ENCODE results near the gene SPRING1. TPM values are rescaled to one million over a fixed set of nuclear protein-coding genes. Genes with fewer than 3 reads are reported as not detected.

The SPRING1 gene
- total RNA-seq, 4 donors from 2014 or later: 22.3 to 40.3 (median 35.1) TPM

DNA sequence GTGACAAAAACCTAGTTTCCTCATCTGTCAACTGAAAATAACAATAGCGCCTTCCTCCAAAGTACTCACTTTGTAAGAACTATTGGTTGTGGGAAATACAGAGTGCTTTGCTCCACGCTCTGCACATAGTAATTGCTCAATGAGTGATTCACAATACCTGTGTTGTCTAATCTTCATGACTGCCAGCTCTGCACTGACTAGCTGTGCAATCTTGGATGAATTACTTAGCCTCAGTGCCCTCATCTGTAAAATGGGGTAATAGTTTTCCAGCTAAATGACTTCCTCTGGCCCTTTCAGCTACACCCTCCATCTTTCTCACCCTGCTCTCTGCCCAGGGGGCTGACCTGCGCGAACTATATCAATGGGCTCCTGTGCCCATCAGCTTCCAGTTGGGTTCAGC lies 43.1 kb upstream of the SPRING1 start:
- intact Hi-C loops (cut with DNase I; ENCODE audit: low total_unique reads): no loop called here
- TF ChIP-seq, protein P1, sequence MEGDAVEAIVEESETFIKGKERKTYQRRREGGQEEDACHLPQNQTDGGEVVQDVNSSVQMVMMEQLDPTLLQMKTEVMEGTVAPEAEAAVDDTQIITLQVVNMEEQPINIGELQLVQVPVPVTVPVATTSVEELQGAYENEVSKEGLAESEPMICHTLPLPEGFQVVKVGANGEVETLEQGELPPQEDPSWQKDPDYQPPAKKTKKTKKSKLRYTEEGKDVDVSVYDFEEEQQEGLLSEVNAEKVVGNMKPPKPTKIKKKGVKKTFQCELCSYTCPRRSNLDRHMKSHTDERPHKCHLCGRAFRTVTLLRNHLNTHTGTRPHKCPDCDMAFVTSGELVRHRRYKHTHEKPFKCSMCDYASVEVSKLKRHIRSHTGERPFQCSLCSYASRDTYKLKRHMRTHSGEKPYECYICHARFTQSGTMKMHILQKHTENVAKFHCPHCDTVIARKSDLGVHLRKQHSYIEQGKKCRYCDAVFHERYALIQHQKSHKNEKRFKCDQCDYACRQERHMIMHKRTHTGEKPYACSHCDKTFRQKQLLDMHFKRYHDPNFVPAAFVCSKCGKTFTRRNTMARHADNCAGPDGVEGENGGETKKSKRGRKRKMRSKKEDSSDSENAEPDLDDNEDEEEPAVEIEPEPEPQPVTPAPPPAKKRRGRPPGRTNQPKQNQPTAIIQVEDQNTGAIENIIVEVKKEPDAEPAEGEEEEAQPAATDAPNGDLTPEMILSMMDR (IDR thresholded peaks at IDR 0.05): no peak
- TF ChIP-seq EP300 (IDR thresholded peaks at IDR 0.05; ENCODE audit: low read depth) (no peak), POLR2A (IDR thresholded peaks at IDR 0.05) (no peak), POLR2AphosphoS5 (IDR thresholded peaks at IDR 0.05) (no peak)
- Histone ChIP-seq H3K27ac (no peak overlapping the region), H3K9me3 (no peaks in the 10 kb centered on the region), H3K4me3 (no peak overlapping the region), H3K4me1 (no peaks in the 10 kb centered on the region), H3K27me3 (no peaks in the 10 kb centered on the region), H3K36me3 (no peaks in the 10 kb centered on the region)
- WGBS, 2 donors (ENCODE audit: low coverage in 1 of 2): 50 to 81% methylated on average over 2 to 4 of the region's 4 CpGs
- no peak for DNase-seq
- in situ Hi-C loops (cut with MboI; ENCODE audit: low pct_ligation_motif_present in 1 of 4, low pct_unique_long_range_greater_than_20kb in 1 of 4, low sequenced_read_pairs in 3 of 4): no loop called here

DNA sequence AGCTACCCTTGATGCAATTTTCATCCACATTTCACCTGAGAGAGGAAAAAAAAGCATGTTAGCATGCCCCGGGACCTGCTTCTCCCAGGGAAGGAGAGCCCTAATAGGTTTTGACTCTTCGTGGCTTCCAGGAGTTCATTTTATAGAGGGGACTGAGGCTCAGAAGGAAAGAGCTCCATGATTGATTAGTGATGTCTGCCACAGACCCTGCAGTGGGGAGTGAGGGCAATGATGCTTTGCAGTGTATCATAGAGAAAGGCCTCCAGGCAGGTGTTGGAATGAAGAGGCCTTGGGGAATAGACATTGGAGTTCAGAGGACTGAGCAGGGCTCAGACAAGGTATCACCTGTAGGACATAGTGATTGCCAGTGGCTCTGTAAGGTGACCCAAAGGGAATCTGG lies 41.7 kb upstream of the SPRING1 start:
- no peak overlapping the region for H3K27ac ChIP-seq
- 94 to 100% methylated on average over 2 of the region's 2 CpGs for WGBS, 2 donors (ENCODE audit: low coverage in 1 of 2)
- H3K9me3 ChIP-seq: no peaks in the 10 kb centered on the region
- TF ChIP-seq POLR2AphosphoS5 (IDR thresholded peaks at IDR 0.05) (no peak), POLR2A (IDR thresholded peaks at IDR 0.05) (no peak), EP300 (IDR thresholded peaks at IDR 0.05; ENCODE audit: low read depth) (no peak)
- TF ChIP-seq, protein P1 (IDR thresholded peaks at IDR 0.05): no peak
- H3K27me3 ChIP-seq: no peaks in the 10 kb centered on the region
- H3K4me1 ChIP-seq: no peaks in the 10 kb centered on the region
- intact Hi-C loops (cut with DNase I; ENCODE audit: low total_unique reads): no loop called here
- no peak for DNase-seq
- no peak overlapping the region for H3K4me3 ChIP-seq
- in situ Hi-C loops (cut with MboI; ENCODE audit: low pct_ligation_motif_present in 1 of 4, low pct_unique_long_range_greater_than_20kb in 1 of 4, low sequenced_read_pairs in 3 of 4): no loop called here
- H3K36me3 ChIP-seq: no peaks in the 10 kb centered on the region

DNA sequence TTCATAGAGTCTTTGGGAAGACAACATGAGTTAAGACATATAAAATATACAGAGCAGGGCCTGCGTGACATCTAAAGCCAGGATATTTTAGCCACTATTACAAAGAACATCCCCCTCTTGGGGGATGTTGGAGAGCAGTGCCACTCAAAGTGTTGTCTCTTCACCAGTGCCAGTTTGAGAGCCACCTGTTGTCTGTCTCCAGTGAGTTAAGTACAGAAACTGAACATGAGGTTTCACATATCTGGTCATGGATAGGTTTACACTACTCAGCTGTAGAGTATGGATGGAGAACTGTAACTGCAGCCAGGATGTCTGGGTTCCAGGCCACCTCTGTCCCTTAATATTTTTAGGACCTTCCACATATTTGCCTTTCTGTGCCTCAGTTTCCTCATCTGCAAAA lies 39.4 kb upstream of the SPRING1 start:
- in situ Hi-C loops (cut with MboI; ENCODE audit: low pct_ligation_motif_present in 1 of 4, low pct_unique_long_range_greater_than_20kb in 1 of 4, low sequenced_read_pairs in 3 of 4): no loop called here
- 94% methylated on average over 1 of the region's 1 CpG; no CpG with 5 or more reads in 1 of the 2 donors for WGBS, 2 donors (ENCODE audit: low coverage in 1 of 2)

DNA sequence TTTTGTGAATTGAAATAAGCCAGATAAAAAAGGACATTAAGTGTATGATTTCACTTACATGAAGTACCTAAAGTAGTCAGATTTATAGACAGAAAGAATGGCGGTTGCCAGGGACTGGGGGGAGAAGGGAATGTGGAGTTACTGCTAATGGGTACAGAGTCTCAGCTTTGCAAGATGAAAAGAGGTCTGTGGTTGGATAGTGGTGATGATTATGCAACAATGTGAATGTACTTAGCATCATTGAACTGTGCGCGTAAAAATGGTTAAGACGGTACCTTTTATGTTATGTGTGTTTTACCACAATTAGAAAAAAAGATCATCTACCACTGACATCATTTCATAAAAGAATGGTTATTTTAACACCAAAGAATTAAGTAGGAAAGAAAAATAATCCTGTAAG lies 36.2 kb upstream of the SPRING1 start:
- Histone ChIP-seq H3K4me3 (no peak overlapping the region), H3K36me3 (no peaks in the 10 kb centered on the region), H3K27ac (no peak overlapping the region), H3K27me3 (no peaks in the 10 kb centered on the region), H3K4me1 (no peaks in the 10 kb centered on the region), H3K9me3 (no peaks in the 10 kb centered on the region)
- no peak for DNase-seq
- WGBS, 2 donors (ENCODE audit: low coverage in 1 of 2): 71 to 75% methylated on average over 4 of the region's 4 CpGs
- TF ChIP-seq EP300 (IDR thresholded peaks at IDR 0.05; ENCODE audit: low read depth): no peak
- TF ChIP-seq, protein P1 (IDR thresholded peaks at IDR 0.05): no peak
- no peak for TF ChIP-seq POLR2AphosphoS5 (IDR thresholded peaks at IDR 0.05)
- TF ChIP-seq POLR2A (IDR thresholded peaks at IDR 0.05): no peak
- in situ Hi-C loops (cut with MboI; ENCODE audit: low pct_ligation_motif_present in 1 of 4, low pct_unique_long_range_greater_than_20kb in 1 of 4, low sequenced_read_pairs in 3 of 4): no loop called here
- intact Hi-C loops (cut with DNase I; ENCODE audit: low total_unique reads): no loop called here

More for the DNA sequence above, 39.4 kb upstream of the SPRING1 start:
- no peaks in the 10 kb centered on the region for H3K27me3 ChIP-seq
- no peaks in the 10 kb centered on the region for H3K9me3 ChIP-seq
- DNase-seq: no peak
- H3K4me3 ChIP-seq: no peak overlapping the region
- no peak overlapping the region for H3K27ac ChIP-seq
- TF ChIP-seq POLR2A (IDR thresholded peaks at IDR 0.05): no peak
- TF ChIP-seq, protein P1 (IDR thresholded peaks at IDR 0.05): no peak
- no peak for TF ChIP-seq EP300 (IDR thresholded peaks at IDR 0.05; ENCODE audit: low read depth)
- TF ChIP-seq POLR2AphosphoS5 (IDR thresholded peaks at IDR 0.05): no peak
- intact Hi-C loops (cut with DNase I; ENCODE audit: low total_unique reads): no loop called here
- H3K4me1 ChIP-seq: no peaks in the 10 kb centered on the region
- no peaks in the 10 kb centered on the region for H3K36me3 ChIP-seq

Data from transverse colon (tissue), 4 donors.